ENCODE results near the gene AP3M1.
"Not testable (repeated sequence)": the region's sequence is repeated elsewhere in the genome, so short reads cannot be mapped to it uniquely, and the experiment has no call there.

The AP3M1 gene

GRCh38 chr10:74150204-74150989 is at the start of gene AP3M1:
Gene AP3M1 (minus strand): TSS chr10:74150828. CDS start chr10:74138379, 12,449 bp downstream.
- no peak for DNase-seq (ENCODE audit: low spot score)

- DNase-seq (ENCODE audit: low spot score), result no peak
Measured at GRCh38 chr10:74199315-74199714, 48.7 kb upstream of the AP3M1 start.

GRCh38 chr10:74194999-74195398 is 44.4 kb upstream of the AP3M1 start:
- no peak for DNase-seq (ENCODE audit: low spot score)

GRCh38 chr10:74194545-74194944 is 43.9 kb upstream of the AP3M1 start:
- DNase-seq (ENCODE audit: low spot score), result no peak

- DNase-seq (ENCODE audit: low spot score), result no peak
Measured at GRCh38 chr10:74190494-74190893, 39.9 kb upstream of the AP3M1 start.

GRCh38 chr10:74189999-74190421 is 39.4 kb upstream of the AP3M1 start:
- DNase-seq (ENCODE audit: low spot score), result no peak

GRCh38 chr10:74188617-74189016 is 38.0 kb upstream of the AP3M1 start:
- DNase-seq (ENCODE audit: low spot score), result not testable (repeated sequence)

- DNase-seq (ENCODE audit: low spot score), result no peak
Measured at GRCh38 chr10:74187237-74187636, 36.6 kb upstream of the AP3M1 start.

- no peak for DNase-seq (ENCODE audit: low spot score)
Measured at GRCh38 chr10:74186678-74187077, 36.0 kb upstream of the AP3M1 start.

- DNase-seq (ENCODE audit: low spot score), result no peak
Measured at GRCh38 chr10:74179111-74179710, 28.6 kb upstream of the AP3M1 start.

- DNase-seq (ENCODE audit: low spot score), result no peak
Measured at GRCh38 chr10:74178042-74178791, 27.6 kb upstream of the AP3M1 start.

GRCh38 chr10:74177140-74177677 is 26.6 kb upstream of the AP3M1 start:
- DNase-seq (ENCODE audit: low spot score), result no peak

- DNase-seq (ENCODE audit: low spot score), result peak; percentile 91
Measured at GRCh38 chr10:74176380-74177139, 25.9 kb upstream of the AP3M1 start.

- no peak for DNase-seq (ENCODE audit: low spot score)
Measured at GRCh38 chr10:74175510-74176379, 25.1 kb upstream of the AP3M1 start.

GRCh38 chr10:74174521-74174920 is 23.9 kb upstream of the AP3M1 start:
- no peak for DNase-seq (ENCODE audit: low spot score)

- no peak for DNase-seq (ENCODE audit: low spot score)
Measured at GRCh38 chr10:74171625-74172024, 21.0 kb upstream of the AP3M1 start.

GRCh38 chr10:74167443-74167842 is 16.8 kb upstream of the AP3M1 start:
- no peak for DNase-seq (ENCODE audit: low spot score)

- no peak for DNase-seq (ENCODE audit: low spot score)
Measured at GRCh38 chr10:74165530-74165901, 14.9 kb upstream of the AP3M1 start.

- DNase-seq (ENCODE audit: low spot score), result no peak
Measured at GRCh38 chr10:74164716-74165529, 14.3 kb upstream of the AP3M1 start.
